GM19240 (cell line): ENCODE results near the gene CNOT10.
"Not testable (repeated sequence)": the region's sequence is repeated elsewhere in the genome, so short reads cannot be mapped to it uniquely, and the experiment has no call there.

ENCODE experiments used
- DNase-seq: peaks from one replicate; pipeline ENCODE4 v3.0.0; 2011; ENCODE audit warnings: low spot score; ENCODE audit not compliant: insufficient read length

Gene CNOT10

DNA sequence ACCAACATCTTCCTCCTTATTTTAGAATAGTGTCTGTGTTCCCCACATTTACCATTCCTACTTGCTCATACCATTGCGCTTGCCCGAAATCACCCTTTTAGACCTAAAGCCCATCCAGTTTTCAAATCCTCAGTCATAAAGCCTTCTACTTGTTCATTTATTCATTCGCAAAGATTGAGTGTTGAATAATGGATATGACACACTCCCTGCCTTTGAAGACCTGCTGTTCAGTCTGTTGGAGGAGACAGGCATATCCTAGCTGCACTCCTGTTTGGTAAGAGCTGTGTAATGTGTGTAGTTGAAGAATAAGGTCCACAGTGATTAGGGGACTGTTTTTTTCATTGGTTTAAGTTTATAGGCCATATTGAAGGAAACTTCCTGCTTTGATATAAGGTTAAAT, 1.7 kb downstream of the CNOT10 start:
- no peak for DNase-seq

DNA sequence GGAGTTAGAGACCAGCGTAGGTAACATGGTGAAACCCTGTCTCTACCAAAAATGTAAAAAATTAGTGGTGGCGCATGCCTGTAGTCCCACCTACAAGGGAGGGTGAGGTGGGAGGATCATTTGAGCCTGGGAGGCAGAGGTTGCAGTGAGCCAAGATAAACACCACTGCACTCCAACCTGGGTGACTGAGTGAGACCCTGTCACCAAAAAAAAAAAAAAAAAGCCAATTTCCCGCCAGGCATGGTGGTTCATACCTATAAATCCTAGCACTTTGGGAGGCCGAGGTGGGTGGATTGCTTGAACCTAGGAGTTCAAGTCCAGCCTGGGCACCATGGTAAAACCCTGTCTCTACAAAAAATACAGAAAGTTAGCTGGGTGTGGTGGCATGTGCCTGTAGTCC, 6.9 kb downstream of the CNOT10 start:
- no peak for DNase-seq

DNA sequence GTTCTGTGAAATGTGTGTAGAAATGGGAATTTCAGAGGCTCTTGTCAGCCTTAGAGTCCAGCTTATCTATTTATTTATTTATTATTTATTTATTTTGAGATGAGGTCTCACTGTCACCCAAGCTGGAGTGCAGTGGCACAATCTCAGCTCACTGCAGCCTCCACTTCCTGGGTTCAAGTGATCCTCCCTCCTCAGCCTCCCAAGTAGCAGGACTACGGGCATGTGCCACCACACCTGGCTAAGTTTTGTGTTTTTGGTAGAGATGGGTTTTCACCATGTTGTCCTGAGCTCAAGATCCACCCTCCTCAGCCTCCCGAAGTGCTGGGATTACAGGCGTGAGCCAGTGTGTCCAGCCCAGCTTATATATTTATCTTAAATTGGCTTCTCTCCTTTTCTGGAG, 11.5 kb downstream of the CNOT10 start:
- DNase-seq = no peak

DNA sequence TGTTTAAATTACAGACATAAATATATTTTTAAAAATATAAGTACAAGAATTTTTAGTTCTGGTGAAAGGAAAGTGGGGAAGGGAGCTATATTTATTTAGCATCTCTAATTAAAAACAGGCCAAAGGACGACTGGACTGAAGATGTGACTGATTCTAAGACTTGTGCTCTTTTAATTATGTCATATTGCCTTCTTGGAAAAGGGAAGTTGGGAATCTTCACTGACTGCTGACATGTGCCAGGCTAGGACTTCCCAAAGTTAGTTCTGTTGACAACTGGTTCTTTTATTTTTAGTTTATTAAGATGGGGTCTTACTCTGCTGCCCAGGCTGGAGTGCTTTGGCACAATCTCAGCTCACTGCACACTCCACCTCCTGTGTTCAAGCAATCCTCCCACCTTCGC, 13.5 kb downstream of the CNOT10 start:
- DNase-seq = no peak

DNA sequence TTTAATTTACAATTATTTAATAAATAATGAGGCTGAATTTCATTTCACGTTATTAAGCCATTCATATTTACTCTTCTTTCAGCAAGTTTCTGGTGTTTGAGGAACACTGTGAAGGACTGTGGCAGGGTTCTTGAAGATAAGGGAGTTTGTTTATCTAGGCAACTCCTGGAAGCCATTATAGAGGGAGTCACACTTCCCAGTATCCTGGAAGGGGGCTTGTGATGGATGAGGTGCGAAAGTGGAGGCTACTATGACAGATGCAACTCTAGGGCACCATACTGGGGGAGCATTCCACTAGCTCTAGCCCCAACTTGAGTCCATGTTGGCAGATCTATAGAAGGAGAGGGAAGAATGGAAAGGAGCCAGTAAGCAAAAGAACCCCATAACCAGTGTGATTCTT, 14.4 kb downstream of the CNOT10 start:
- DNase-seq = no peak

DNA sequence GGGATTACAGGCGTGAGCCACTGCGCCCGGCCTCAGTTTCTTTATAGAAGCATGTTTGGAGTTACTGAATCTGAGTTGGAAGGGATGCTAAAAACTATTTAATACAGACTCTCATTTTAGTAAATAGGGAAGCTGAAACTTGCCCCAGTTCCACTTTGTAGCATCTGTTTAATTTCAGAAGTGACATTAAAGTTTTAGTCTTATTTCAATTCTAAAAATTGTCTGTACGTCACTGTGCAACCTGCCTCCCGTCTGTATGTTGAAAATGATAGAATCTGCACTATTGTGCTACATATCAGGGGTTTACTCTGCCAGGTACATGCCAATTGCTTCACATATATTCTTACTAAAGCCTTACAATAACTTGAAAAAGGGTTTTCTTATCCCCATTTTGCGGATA, 15.3 kb downstream of the CNOT10 start:
- no peak for DNase-seq

DNA sequence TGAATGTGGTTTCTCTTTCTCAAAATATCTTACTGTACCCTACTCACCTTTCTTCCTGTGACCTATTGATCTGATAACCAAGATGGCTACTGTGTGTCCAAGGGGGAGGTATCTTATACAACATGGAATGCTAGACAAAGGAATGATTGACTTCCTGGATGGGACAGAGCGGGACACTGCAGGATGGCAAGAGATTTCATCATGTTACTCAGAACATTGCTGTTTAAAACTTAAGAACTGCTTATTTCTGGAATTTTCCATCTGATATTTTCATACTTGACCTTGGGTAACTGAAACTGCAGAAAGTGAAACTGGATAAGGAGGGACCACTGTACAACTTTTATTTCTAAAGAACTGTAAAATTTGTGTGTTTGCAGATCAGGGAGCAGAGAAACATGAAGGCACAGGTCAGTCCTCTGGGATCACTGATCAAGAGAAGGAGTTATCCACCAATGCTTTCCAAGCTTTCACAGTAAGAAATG, 18.5 kb downstream of the CNOT10 start:
- DNase-seq = no peak

DNA sequence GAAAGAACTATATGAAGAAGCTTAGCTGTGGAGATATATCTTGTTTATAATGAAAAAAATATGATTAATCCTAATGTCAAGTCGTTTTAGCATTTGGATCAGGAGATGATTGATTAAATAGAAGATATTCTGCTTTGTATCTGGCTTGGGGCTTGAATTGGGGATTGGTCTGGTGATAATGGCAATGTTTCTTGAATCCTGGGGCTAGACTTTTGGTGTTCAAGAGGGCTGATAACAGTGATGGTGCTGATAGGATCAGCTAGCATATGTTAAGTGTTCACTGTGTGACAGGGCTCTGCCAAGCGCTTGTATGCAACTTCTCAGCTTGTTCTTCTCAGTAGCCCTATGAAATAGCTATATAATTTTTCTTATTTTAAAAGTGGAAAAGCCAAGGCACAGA, 20.2 kb downstream of the CNOT10 start:
- DNase-seq = no peak

DNA sequence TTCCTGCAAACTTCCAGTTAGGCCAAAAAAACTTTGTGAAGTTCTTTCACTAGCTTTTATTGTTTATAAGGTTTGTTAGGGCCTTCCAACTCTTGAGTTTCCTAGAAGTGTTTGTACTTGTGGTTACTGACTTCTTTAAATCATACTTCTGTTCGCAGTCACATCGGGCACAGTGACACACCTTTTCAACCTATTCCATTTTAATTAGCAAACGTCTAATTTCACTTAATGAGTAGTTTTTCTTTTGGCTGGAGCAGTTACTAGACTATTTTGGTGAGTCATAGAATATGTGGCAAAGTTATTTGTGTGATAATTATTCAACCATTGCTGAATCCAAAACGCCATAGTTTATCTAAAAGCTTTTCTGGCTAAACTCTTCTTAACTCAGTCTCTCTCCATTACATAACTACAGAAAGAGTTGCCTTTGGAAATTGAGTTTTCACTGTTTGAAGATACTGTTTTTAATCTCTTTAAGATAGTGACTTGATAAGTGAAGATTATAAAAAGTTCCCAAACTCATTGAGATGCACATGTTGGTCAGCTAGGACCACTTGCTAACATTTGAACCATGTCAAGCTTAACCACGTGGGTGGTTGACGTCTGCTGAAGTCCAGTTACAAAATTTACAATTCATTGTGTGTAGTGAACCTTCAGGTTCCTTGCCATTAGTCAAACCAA, 21.5 kb downstream of the CNOT10 start:
- no peak for DNase-seq

DNA sequence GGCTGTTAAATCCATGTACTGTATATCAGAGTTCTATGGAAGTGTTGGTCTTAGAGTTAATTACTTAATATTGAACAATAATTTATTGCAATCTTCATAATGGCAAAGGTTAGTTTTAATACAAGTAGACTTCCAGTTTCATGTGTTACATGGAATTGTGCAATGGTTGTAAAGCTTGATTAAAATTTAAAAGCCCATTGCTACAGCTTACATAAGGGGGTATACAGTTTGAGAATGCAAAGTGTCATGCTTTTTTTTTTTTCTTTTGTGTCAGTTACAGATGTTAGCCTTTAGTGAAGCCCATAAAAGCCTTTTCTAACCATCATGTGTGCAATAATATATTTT, 22.0 kb downstream of the CNOT10 start:
- DNase-seq = no peak

DNA sequence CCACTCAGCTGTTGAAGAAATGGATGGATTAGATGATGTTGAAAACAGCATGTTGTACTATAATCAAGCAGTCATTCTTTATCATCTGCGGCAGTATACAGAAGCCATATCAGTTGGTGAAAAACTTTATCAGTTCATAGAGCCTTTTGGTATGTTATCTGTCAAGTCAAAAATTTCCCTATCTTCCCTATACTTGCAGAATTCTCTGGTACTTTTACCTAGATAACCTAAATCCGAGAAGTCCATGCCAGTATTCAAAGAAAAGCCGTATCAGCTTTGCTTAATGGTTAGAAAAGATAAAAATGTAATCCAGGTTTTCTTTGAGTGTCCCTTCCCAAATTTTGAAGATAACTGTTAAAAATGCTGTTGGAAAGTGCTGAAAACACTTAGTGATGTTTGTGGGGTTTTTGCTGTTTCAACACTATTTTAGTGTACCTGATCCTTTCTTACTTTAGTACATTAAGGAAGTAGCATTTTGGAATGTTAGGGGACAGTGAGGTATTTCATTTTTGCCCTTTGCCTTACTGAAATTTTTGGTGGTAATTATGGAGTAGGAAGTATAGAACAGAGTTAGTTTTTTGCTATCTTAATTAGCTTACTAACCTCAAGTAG, 23.8 kb downstream of the CNOT10 start:
- DNase-seq = no peak

DNA sequence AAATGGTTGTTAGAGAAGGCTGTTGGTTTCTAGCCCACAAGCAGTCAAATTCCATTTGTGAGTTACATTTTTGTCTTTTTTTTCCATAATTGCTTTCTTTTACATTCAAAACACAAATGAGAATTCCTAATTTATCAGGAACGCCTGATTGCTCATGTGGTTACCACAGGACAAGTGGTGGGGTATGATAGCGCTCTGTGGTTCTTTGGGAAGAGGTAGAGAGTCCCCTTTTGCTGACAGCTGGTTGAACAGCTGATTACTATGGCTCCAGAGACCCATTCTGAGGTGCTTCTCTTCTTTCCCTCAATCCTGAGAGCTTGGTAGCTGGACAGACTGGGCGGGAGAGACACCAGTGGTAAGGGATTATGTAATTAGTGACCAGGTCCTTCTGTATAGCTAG, 24.4 kb downstream of the CNOT10 start:
- no peak for DNase-seq

DNA sequence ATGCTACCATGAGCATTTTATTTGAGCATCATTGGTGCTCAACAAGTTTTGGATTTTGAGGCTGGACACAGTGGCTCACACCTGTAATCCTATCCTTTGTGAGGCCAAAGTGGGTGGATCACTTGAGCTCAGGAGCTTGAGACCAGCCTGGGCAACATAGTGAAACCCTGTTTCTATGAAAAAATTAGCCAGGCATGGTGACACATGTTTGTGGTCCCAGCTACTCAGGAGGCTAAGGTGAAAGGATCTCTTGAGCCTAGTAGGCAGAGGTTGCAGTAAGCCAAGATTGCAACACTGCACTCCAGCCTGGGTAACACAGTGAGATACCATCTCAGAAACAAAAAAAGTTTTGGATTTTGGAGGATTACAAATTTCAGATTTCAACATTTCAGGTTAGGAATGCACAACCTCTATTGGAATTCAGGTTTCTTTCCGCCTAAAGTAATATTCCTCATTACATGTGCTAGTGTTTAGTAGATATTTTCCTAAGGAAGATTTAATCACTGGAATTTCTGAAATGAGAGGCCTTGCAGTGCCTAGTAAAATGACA, 27.6 kb downstream of the CNOT10 start:
- no peak for DNase-seq

DNA sequence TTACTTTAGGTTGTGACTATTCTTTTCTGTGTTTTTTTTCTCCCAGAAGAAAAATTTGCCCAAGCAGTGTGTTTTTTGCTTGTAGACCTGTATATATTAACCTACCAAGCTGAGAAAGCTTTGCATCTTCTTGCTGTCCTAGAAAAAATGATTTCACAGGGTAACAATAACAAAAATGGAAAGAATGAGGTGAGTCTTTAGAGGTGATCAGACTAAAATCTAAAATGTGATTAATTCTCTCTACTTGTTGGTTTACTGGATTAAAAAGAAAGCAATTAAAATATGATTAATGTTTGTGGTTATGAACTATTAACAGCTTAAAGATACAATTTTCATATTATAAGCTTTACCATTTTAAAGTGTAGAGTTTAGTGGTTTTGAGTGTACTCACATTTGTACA, 28.2 kb downstream of the CNOT10 start:
- DNase-seq = no peak

DNA sequence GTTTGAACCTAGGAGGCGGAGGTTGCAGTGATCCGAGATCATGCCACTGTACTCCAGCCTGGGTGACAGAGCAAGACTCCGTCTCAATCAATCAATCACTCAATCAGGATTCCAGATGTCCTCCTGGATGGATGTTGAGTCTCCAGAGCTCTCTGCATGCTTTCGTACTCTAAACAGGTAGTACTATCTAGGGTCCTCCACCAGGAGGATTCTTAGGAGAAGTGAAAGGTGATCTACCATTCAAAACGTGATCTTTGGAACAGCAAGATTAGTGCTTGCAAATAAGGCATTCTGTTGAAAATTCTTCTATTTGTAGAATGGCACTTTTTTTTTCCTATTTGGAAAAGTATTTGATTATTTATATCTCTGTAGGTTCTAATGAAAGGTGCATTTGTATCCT, 34.3 kb downstream of the CNOT10 start:
- no peak for DNase-seq

DNA sequence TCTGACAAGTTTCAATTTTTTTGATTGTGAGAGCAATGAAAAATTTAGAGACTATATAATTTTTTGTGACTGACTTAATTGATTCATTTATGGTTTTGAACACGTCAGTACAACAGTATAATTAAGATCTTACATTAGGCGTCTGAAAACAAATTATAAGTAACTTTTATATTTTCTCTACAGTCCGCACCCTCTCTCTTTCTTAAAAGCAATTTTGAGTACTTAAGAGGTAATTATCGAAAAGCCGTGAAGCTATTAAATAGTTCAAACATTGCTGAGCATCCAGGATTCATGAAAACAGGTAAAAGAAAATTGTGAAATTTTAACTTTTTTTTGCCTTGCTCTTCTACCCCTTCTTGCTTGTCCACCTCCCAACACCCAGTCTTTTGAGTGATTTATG, 34.9 kb downstream of the CNOT10 start:
- DNase-seq = no peak

DNA sequence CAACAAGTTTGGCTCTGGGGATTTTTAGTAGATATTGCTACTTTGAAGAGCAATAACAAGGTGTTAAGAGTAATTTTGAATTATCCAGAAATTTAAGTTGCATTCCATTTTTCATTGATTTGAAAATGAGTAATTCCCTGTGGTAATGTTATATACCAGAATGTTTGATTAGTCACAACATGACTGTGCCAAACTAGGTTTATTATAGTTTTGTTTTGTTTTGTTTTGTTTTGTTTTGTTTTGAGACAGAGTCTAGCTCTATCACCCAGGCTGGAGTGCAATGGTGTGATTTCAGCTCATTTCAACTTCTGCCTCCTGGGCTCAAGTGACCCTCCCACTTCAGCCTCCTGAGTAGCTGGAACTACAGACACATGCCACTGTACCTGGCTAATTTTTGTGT, 40.7 kb downstream of the CNOT10 start:
- no peak for DNase-seq

DNA sequence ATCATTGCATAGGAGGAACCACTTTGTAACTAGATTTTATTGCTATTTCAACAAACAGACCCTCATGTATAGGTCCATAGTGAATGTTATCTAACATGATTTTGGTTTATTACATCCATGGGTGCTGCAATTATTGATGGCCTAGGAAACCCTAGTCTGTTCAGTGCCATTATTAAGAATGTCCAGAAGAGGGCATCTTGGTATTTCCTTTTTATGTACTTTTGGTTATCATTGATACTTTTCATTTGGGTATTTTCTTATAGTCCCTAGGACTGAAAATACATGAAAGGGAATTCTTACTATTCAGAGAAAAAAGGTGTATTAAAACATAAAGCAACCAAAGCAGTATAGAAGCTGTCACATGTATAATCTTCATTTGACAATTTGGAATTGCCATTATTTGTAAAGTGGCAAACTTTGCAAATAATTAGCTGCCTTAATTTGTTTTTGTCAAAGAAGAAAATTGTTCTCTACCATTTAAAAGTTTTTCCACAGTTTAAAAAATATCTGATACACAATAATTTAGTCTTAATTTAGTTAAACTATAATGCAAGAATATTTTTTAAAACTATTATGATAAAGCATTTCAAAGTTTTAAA, 48.7 kb downstream of the CNOT10 start:
- no peak for DNase-seq

DNA sequence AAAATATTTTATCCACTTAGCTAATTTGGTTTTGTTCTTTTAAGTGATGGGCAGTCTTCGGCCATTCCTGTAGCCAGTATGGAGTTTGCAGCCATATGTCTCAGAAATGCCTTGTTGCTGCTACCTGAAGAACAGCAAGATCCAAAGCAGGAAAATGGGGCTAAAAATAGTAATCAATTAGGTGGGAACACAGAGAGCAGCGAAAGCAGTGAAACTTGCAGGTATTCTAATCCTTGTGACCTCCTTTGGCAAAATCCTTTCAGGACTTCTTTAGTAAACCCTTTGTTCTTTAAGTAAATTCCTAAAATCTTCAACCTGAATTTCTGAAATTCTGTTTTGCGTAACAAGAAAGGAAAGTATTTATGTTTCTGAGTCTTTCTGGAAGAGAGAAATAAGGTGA, 49.8 kb downstream of the CNOT10 start:
- no peak for DNase-seq

DNA sequence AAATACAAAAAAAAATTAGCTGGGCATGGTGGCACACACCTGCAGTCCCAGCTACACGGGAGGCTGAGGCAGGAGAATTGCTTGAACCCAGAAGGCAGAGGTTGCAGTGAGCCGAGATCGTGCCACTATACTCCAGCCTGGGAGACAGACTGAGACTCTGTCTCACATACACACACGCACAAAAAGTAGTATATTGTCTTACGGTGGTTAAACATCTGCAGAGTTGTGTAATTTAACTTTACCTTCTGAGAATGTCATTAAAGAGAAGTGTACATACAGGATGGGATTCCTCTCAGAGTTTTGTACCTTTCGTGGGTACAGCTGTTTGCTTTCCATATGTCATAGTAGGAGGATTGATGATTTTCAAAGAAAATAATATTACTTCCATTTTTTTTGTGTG, 58.5 kb downstream of the CNOT10 start:
- DNase-seq = not testable (repeated sequence)

DNA sequence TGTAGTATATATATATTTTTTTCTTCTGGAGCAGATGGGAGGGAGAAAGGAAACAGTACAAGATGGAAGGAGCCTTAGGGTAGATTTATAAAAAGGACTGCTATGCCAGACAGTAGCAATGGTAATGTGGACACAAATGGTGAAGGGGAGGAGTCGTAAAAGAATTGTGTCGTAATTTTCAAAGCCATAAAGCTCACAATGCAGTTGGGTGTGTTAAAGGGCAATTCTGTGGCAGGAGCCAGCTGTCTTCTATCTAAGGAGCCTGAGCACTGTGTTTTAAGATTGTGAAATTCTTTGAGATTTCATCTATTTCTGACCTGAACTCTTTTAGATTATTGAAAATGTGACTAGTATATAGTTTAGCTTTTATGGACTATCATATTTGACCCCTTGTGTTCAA, 58.9 kb downstream of the CNOT10 start:
- DNase-seq = no peak

DNA sequence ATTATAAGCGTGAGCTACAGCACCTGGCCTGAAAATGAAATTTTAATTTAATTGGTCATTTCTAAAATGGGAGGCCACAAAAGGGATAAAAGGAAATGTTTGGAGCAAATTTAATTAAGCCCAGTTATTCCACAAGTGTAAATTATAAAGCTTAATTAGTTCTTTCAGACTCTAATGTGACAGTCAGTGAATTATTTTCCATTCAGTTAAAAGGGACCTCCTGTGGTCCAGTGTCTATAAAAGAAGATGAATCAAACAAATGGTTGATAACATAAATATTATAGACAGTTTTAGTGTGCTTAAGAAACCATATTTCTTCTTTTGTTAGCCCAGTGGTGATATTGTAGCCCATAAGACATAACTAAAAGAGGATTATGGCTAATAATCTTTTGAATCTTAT, 66.4 kb downstream of the CNOT10 start:
- DNase-seq = no peak

DNA sequence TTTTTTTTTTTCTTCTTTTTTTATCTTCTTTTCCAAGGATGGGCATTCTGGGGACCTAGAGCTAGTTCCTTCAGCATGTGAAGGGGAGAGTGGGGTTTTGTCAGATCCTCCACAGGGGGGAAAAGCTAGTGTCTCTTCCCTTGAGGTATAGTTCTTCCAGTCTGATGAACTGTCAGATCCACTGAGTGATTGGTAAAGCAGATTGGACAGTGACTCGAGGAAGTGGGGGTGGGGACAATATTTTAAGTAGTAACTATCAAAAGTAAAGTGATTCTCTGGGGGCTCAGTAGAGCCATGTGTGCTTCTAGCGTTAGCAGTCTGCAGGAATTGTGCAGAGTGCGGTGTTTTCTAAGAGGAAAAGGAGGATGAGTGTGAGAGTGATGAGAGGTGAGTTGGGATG, 70.8 kb downstream of the CNOT10 start:
- no peak for DNase-seq
